Fibroblast of mammary gland (primary cell): ENCODE data around the gene ZNF775.
A peak's percentile ranks its signal among the peaks of the same experiment; 100 is the strongest.

ENCODE experiments used
- DNase-seq: peaks from one replicate; pipeline ENCODE4 v3.0.0-alpha.2; 2010; ENCODE audit warnings: low read depth
- H3K4me3 ChIP-seq: 2 replicates; pipeline ENCODE4 v1.5.1; 2011; ENCODE audit warnings: low read depth, mild to moderate bottlenecking, low read length, moderate library complexity; ENCODE audit not compliant: control insufficient read depth
- TF ChIP-seq, protein P1 (sequence below): conservative IDR thresholded peaks from 2 replicates; pipeline ENCODE4 v1.5.1; 2011; ENCODE audit warnings: low read depth, low read length, inconsistent platforms; ENCODE audit not compliant: control insufficient read depth, insufficient read depth

ZNF775 gene

DNA sequence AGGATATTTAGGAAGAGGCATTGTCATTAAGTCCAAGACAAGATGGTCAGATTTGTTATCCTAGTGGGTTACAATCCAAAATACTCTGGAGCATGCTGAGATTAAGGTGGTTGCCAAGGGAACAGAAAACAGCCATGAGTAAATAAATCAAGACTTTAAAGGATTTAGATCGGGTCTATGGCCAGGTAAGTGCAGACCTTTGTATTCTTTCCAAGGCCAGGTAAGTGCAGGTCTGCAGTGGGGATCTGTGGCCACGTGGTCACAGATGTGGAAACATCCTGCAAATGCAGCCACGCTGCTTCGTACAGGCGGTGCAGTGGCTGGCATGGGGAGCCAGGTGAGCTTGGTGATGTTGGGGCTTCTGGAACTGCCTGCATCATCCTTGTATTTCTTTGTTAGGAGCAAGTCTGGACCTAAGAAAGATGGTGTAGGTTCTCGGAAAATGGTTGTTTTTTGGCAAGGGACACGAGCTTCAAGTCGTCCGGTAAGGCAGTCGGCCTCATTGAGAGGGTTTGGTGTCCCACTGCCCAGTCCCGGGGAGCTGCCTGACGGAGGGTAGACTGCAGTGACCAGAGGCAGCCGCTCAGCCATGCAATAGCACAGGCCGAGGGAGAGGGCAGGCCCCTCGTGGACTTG, 21.8 kb downstream of the ZNF775 start:
- TF ChIP-seq, protein P1, sequence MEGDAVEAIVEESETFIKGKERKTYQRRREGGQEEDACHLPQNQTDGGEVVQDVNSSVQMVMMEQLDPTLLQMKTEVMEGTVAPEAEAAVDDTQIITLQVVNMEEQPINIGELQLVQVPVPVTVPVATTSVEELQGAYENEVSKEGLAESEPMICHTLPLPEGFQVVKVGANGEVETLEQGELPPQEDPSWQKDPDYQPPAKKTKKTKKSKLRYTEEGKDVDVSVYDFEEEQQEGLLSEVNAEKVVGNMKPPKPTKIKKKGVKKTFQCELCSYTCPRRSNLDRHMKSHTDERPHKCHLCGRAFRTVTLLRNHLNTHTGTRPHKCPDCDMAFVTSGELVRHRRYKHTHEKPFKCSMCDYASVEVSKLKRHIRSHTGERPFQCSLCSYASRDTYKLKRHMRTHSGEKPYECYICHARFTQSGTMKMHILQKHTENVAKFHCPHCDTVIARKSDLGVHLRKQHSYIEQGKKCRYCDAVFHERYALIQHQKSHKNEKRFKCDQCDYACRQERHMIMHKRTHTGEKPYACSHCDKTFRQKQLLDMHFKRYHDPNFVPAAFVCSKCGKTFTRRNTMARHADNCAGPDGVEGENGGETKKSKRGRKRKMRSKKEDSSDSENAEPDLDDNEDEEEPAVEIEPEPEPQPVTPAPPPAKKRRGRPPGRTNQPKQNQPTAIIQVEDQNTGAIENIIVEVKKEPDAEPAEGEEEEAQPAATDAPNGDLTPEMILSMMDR, result no peak
- DNase-seq, result no peak

GRCh38 chr7:150401424-150401790, 22.3 kb downstream of the ZNF775 start:
- H3K4me3 ChIP-seq, result no peak overlapping the region
- TF ChIP-seq, protein P1, result no peak
- DNase-seq, result no peak

More for the DNA sequence above, 21.8 kb downstream of the ZNF775 start:
- H3K4me3 ChIP-seq, result no peak overlapping the region

GRCh38 chr7:150401861-150402631, 22.9 kb downstream of the ZNF775 start:
- H3K4me3 ChIP-seq, result no peak overlapping the region
- no peak for DNase-seq
- TF ChIP-seq, protein P1, result no peak

DNA sequence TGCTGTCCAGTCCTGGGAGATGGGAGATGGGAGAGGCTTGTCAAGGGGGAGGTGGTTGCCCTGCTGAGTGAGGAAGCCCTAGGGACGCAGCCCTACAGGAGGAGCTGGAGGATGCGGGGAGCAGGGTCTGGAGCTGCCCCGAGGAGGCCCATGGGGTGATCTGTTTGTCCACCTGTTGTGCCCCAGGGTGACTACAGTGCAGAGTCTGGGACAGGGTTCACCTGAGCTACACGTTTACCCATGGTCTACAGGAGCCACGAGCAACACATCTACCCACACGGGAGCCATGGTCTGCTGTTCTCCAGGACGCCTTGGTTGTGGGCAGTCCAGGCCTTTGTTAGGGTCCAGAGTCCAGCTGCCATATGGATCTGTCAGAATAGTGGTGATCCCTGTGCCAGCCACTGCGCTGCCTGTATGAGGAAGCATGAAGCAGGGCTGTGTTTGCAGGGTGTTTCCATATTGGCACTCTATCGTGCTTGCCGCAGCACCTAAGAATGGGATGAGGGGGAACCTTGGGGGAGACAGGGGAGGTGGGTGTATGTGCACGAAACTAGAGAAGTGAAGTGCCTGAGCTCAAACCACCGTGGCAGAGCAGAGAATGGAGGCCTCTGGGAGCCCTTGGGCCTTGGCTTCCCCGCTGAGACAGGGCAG, 23.7 kb downstream of the ZNF775 start:
- no peak for DNase-seq
- H3K4me3 ChIP-seq, result no peak overlapping the region
- TF ChIP-seq, protein P1, result no peak

GRCh38 chr7:150403376-150404171, 24.4 kb downstream of the ZNF775 start:
- TF ChIP-seq, protein P1, result no peak
- no peak for DNase-seq
- no peak overlapping the region for H3K4me3 ChIP-seq

- TF ChIP-seq, protein P1, result no peak
- peak; percentile 15 for DNase-seq
Measured at GRCh38 chr7:150404172-150404804, 25.2 kb downstream of the ZNF775 start.

More at GRCh38 chr7:150404172-150404804, 25.2 kb downstream of the ZNF775 start:
- H3K4me3 ChIP-seq, result peak overlapping the region; percentile 71
